Measurements from ENCODE around the gene NETO1. TPM values are rescaled to one million over a fixed set of nuclear protein-coding genes. Genes with fewer than 3 reads are reported as not detected.

The NETO1 gene
- total RNA-seq, 3 donors from 2014 or later (not counting 1 experiment from before 2014, with no cell fraction given) = not detected

DNA sequence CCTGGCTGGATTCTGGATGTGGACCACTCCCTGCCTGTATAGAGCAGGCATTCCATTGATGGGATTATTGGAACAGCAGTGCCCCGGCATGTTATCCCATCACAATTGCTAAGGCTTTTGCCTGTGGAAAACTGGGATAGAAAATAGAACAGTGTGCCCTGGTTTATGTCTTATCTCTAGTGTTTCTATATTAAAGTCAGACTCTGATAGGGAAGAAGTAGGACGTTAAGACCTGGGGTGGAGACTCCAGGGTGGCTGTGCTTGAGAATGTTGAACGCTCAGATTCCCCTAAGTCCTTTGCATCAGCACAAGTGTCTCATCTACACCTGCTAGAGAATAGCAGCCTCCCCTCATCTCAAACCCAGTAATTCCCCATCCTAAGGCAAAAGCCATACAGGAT, 10.8 kb upstream of the NETO1 start:
- Mint-ChIP-seq H3K27me3 (ENCODE audit: low read depth in 2 of 2) (no peaks in the 10 kb centered on the region), H3K4me3 (no peak overlapping the region), H3K4me1 (no peaks in the 10 kb centered on the region), H3K27ac (no peak overlapping the region), H3K36me3 (no peaks in the 10 kb centered on the region), H3K9me3 (peaks cover 0 to 6% of the 10 kb centered on the region in 2 donors)
- 88% methylated on average over 3 of the region's 3 CpGs for whole genome bisulfite sequencing (ENCODE audit: insufficient coverage)
- no peaks in the 10 kb centered on the region for H3K4me1 ChIP-seq (ENCODE audit: control insufficient read depth, insufficient read depth, low read length)
- DNase-seq = no peak
- H3K27me3 ChIP-seq (ENCODE audit: control insufficient read depth, insufficient read depth, low read length) = no peaks in the 10 kb centered on the region
- TF ChIP-seq, protein P1, sequence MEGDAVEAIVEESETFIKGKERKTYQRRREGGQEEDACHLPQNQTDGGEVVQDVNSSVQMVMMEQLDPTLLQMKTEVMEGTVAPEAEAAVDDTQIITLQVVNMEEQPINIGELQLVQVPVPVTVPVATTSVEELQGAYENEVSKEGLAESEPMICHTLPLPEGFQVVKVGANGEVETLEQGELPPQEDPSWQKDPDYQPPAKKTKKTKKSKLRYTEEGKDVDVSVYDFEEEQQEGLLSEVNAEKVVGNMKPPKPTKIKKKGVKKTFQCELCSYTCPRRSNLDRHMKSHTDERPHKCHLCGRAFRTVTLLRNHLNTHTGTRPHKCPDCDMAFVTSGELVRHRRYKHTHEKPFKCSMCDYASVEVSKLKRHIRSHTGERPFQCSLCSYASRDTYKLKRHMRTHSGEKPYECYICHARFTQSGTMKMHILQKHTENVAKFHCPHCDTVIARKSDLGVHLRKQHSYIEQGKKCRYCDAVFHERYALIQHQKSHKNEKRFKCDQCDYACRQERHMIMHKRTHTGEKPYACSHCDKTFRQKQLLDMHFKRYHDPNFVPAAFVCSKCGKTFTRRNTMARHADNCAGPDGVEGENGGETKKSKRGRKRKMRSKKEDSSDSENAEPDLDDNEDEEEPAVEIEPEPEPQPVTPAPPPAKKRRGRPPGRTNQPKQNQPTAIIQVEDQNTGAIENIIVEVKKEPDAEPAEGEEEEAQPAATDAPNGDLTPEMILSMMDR (IDR thresholded peaks at IDR 0.05) = no peak
- H3K9me3 ChIP-seq (ENCODE audit: control insufficient read depth, insufficient read depth, low read length) = no peaks in the 10 kb centered on the region
- H3K27ac ChIP-seq (ENCODE audit: low read length) = no peak overlapping the region
- intact Hi-C loops (cut with micrococcal nuclease) = no loop called here
- no peaks in the 10 kb centered on the region for H3K36me3 ChIP-seq (ENCODE audit: control insufficient read depth, insufficient read depth, low read length)
- H3K4me3 ChIP-seq (ENCODE audit: low read length) = no peak overlapping the region
- ATAC-seq = no peak

DNA sequence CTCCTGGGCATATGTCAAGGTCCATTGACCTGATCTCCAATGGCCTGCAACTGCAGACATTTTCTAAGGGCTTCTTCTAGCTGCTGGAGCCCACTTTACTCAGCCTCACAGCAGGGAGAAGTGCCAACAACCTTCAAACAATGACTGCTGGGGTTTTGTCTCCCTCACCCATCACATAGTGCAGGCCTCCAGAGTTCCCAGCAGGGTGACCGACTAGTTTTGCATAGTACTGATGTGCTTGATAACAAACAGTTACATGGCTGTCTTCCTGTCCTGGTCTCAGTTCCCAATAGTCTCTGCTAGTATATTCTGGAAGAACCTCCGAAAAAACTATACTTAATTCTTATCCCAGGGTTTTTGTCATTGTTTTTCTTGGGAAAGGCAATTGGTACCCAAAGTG, 10.4 kb upstream of the NETO1 start:
- Histone ChIP-seq H3K4me3 (ENCODE audit: low read length) (no peak overlapping the region), H3K36me3 (ENCODE audit: control insufficient read depth, insufficient read depth, low read length) (no peaks in the 10 kb centered on the region), H3K27me3 (ENCODE audit: control insufficient read depth, insufficient read depth, low read length) (no peaks in the 10 kb centered on the region), H3K4me1 (ENCODE audit: control insufficient read depth, insufficient read depth, low read length) (no peaks in the 10 kb centered on the region), H3K9me3 (ENCODE audit: control insufficient read depth, insufficient read depth, low read length) (no peaks in the 10 kb centered on the region), H3K27ac (ENCODE audit: low read length) (no peak overlapping the region)
- no peak overlapping the region for H3K4me3 Mint-ChIP-seq
- intact Hi-C loops (cut with micrococcal nuclease) = no loop called here
- no peak for ATAC-seq
- no peaks in the 10 kb centered on the region for H3K27me3 Mint-ChIP-seq (ENCODE audit: low read depth in 2 of 2)
- WGBS (ENCODE audit: insufficient coverage) = 63% methylated on average over 2 of the region's 2 CpGs
- DNase-seq = no peak
- H3K4me1 Mint-ChIP-seq = no peaks in the 10 kb centered on the region
- H3K36me3 Mint-ChIP-seq = no peaks in the 10 kb centered on the region
- no peak overlapping the region for H3K27ac Mint-ChIP-seq
- H3K9me3 Mint-ChIP-seq = peaks cover 0 to 6% of the 10 kb centered on the region in 2 donors
- TF ChIP-seq, protein P1 (IDR thresholded peaks at IDR 0.05) = no peak

GRCh38 chr18:72871091-72871490, 3.3 kb upstream of the NETO1 start:
- H3K27ac ChIP-seq (ENCODE audit: low read length) = no peak overlapping the region
- no peaks in the 10 kb centered on the region for H3K36me3 ChIP-seq (ENCODE audit: control insufficient read depth, insufficient read depth, low read length)
- H3K27me3 ChIP-seq (ENCODE audit: control insufficient read depth, insufficient read depth, low read length) = peaks cover 3% of the 10 kb centered on the region
- TF ChIP-seq, protein P1 (IDR thresholded peaks at IDR 0.05) = no peak
- no peaks in the 10 kb centered on the region for H3K4me1 ChIP-seq (ENCODE audit: control insufficient read depth, insufficient read depth, low read length)
- Mint-ChIP-seq H3K9me3 (peaks cover 10 to 13% of the 10 kb centered on the region in 2 donors), H3K36me3 (peaks cover 8% of the 10 kb centered on the region), H3K27me3 (ENCODE audit: low read depth in 2 of 2) (peaks cover 17 to 19% of the 10 kb centered on the region in 2 donors), H3K4me3 (no peak overlapping the region), H3K4me1 (peaks cover 0 to 6% of the 10 kb centered on the region in 2 donors), H3K27ac (no peak overlapping the region)
- 65% methylated on average over 5 of the region's 5 CpGs for WGBS (ENCODE audit: insufficient coverage)
- intact Hi-C loops (cut with micrococcal nuclease) = no loop called here
- H3K9me3 ChIP-seq (ENCODE audit: control insufficient read depth, insufficient read depth, low read length) = no peaks in the 10 kb centered on the region
- DNase-seq (no peak), ATAC-seq (no peak)
- H3K4me3 ChIP-seq (ENCODE audit: low read length) = no peak overlapping the region
